Kidney (tissue), 14 donors: ENCODE data around the gene PRLH. TPM values are rescaled to one million over a fixed set of nuclear protein-coding genes. Genes with fewer than 3 reads are reported as not detected.
A peak's percentile ranks its signal among the peaks of the same experiment; 100 is the strongest.

ENCODE experiments used
- DNase-seq, 5 donors: peaks; one replicate each; pipeline ENCODE4 v3.0.0-alpha.2; 2013 to 2020
- FAIRE-seq: peaks from 2 replicates; lab custom pipeline; 2012; peaks lifted over from hg19 to GRCh38; lab: Jason Lieb, UNC
- H3K27ac ChIP-seq, 2 donors: one replicate each; pipeline ENCODE4 v1.7.0; 2013; ENCODE audit warnings: low read depth in 2 of 2, low read length in 2 of 2, inconsistent platforms in 1 of 2
- H3K27me3 ChIP-seq: one replicate; pipeline ENCODE4 v1.7.1; 2013; ENCODE audit warnings: low read length, inconsistent platforms; ENCODE audit not compliant: control insufficient read depth, insufficient read depth
- H3K36me3 ChIP-seq, 3 donors: one replicate each; pipeline versions ENCODE4 v1.7.0 to v1.7.1; 2013; ENCODE audit warnings: low read length in 3 of 3, control low read depth in 1 of 3, inconsistent platforms in 1 of 3; ENCODE audit not compliant: insufficient read depth in 3 of 3, control insufficient read depth in 2 of 3
- H3K4me1 ChIP-seq, 3 donors: one replicate each; pipeline versions ENCODE4 v1.7.0 to v1.7.1; 2013; ENCODE audit warnings: low read length in 3 of 3, inconsistent platforms in 1 of 3, low read depth in 1 of 3; ENCODE audit not compliant: control insufficient read depth in 2 of 3, insufficient read depth in 2 of 3
- H3K4me3 ChIP-seq, 3 donors: one replicate each; pipeline versions ENCODE4 v1.7.0 to v1.8.1; 2013; ENCODE audit warnings: low read length in 3 of 3, control low read depth in 1 of 3, inconsistent platforms in 1 of 3
- H3K9ac ChIP-seq, 3 donors: one replicate each; pipeline versions ENCODE4 v1.7.0 to v1.7.1; 2013; ENCODE audit warnings: low read length in 3 of 3, control low read depth in 1 of 3, inconsistent platforms in 1 of 3
- H3K9me3 ChIP-seq, 3 donors: one replicate each; pipeline versions ENCODE4 v1.7.0 to v1.7.1; 2013; ENCODE audit warnings: low read length in 3 of 3, control low read depth in 1 of 3, inconsistent platforms in 1 of 3; ENCODE audit not compliant: control insufficient read depth in 2 of 3, insufficient read depth in 1 of 3
- intact Hi-C: fragments of 100-400 bp; cut with DNase I; formaldehyde crosslinking; loops from one replicate; pipeline ENCODE4 v1.11.1; 2022
- polyA plus RNA-seq: library from polyadenylated mRNA; stranded (reverse); fragments of 350-450 nt; fragmentation: Illumina TruSeq; extraction: RNeasy Lipid Tissue Mini Kit (QIAGEN cat#74804); gene quantifications from one replicate; pipeline ENCODE4 v1.2.3, GENCODE V29; 2014; ENCODE audit warnings: low read depth, low replicate concordance; ENCODE audit not compliant: insufficient read depth
- total RNA-seq: library from RNA; stranded (reverse); fragmentation: NEBNext Ultra II Directional; extraction: Animal tissue kit (Norgen Biotek cat#: 25700); gene quantifications from one replicate; pipeline ENCODE4 v1.2.1, GENCODE V29; 2021
- TF ChIP-seq, protein P1 (sequence below): IDR thresholded peaks from 3 replicates; pipeline ENCODE4 v1.5.1; 2012; ENCODE audit warnings: mild to moderate bottlenecking, moderate library complexity, borderline replicate concordance; ENCODE audit not compliant: insufficient read depth; ENCODE audit errors: extremely low read depth
- donor health status: control.
- donor health status: control.
- donor health status: control.
- donor health status: control.
- donor health status: control.
- donor health status: DM: yes; HTN: yes; CAD: no.
- donor health status: Normal renal cell carcinoma (clear cell type).

Gene PRLH
- total and polyA plus RNA-seq, 2 donors from 2014 or later = not detected

DNA sequence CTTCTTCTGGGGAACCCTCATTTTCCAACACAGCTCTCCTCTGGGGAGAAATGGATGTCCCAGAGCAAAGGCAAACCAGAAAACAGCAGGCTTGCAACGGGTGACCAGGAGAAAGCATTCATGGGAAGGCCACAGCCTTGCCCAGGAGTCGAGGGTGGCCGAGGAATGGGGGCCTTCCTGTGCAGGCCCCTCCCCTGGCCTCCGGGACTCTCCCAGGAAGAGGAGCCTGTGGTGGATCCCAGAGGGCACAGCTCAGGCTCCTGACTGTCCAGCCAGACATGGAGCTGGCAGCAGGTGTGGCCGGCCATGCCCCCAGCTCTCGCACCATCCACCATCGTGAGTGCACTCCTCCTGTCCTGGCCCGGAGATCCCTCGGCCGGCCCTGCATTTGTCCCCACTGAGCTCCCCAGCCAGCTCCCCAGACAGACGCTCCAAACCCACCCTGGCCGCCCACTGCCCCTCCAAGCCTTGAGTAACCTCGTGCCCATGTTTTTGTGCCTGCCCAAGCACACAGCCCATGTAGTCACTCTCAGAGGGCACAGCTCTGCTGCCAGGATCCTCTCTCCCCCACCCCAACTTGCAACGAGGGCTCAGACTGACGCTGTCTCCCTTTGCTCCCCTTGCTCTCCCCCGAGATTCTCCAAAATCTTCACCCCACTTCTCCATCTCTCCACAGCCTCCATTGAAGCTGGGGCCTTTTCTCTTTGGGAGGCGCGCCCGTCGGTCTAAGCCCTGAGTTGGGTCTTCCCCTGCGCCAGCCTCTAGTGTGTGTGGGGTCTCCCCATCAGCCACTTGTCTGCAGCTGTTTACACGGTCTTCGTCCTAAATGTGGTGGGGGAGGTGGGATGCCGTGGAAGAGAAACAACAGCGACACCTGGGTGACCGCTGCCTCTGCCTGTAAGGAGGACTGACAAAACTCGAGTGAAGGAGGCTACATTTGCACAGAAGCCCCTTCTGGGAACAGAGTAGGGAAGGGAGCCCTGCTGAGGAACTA, 9.8 kb downstream of the PRLH start:
- H3K36me3 ChIP-seq = peaks cover 0 to 19% (median 10%) of the 10 kb centered on the region in 3 donors
- TF ChIP-seq, protein P1, sequence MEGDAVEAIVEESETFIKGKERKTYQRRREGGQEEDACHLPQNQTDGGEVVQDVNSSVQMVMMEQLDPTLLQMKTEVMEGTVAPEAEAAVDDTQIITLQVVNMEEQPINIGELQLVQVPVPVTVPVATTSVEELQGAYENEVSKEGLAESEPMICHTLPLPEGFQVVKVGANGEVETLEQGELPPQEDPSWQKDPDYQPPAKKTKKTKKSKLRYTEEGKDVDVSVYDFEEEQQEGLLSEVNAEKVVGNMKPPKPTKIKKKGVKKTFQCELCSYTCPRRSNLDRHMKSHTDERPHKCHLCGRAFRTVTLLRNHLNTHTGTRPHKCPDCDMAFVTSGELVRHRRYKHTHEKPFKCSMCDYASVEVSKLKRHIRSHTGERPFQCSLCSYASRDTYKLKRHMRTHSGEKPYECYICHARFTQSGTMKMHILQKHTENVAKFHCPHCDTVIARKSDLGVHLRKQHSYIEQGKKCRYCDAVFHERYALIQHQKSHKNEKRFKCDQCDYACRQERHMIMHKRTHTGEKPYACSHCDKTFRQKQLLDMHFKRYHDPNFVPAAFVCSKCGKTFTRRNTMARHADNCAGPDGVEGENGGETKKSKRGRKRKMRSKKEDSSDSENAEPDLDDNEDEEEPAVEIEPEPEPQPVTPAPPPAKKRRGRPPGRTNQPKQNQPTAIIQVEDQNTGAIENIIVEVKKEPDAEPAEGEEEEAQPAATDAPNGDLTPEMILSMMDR = no peak
- no peak overlapping the region for H3K4me3 ChIP-seq
- intact Hi-C loops = no loop called here
- no peaks in the 10 kb centered on the region for H3K9me3 ChIP-seq
- H3K9ac ChIP-seq = no peak overlapping the region
- no peak overlapping the region for H3K27ac ChIP-seq
- H3K27me3 ChIP-seq = no peaks in the 10 kb centered on the region
- H3K4me1 ChIP-seq = peaks cover 0 to 11% (median 3%) of the 10 kb centered on the region in 3 donors
- FAIRE-seq = no peak
- DNase-seq = peak in 1 of 5 donors; percentile 66

DNA sequence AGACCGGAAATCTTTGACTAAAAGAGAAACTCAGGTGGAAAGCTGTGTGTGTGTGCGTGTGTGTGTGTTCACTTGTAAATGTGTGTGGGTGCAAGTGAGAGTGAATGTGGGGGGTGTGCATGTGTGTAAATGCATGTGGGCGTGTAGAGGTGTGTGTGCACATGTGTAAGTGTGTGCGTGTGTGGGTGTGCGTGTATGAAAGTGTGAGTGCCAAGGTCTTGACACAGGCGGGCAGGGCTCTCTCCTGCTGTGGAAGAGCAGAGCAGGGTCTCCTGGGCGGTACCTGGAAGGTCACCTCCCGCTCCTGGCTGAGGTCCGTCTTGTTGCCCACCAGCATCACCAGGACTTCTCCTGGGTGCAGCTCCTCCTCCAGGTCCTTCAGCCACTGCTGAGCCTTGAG, 10.6 kb downstream of the PRLH start:
- intact Hi-C loops = no loop called here
- FAIRE-seq (no peak), DNase-seq (no peak)
- Histone ChIP-seq H3K4me3 (no peak overlapping the region), H3K27ac (no peak overlapping the region), H3K9ac (no peak overlapping the region), H3K9me3 (no peaks in the 10 kb centered on the region), H3K36me3 (peaks cover 0 to 19% (median 10%) of the 10 kb centered on the region in 3 donors), H3K4me1 (peaks cover 0 to 11% (median 3%) of the 10 kb centered on the region in 3 donors), H3K27me3 (no peaks in the 10 kb centered on the region)
- TF ChIP-seq, protein P1 = no peak

DNA sequence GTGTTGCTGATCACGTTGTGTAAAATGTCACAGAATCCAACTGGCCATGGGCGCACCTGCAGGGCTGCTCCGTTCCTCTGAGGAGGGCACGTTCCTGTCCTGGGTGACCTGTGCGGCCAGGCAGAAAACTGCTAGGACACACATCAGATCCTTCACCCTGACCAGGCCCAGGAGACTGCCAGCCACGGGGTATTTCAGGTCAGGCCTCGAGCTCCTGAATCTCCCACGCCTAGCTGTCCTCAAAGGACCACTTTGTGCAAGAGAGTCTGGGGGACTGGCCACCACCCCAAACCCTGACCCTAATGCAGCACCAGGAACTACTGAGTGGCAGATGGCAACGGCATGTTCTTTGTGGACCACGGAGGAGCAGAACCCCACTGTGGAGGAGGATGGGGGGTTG, 11.1 kb downstream of the PRLH start:
- no peak for FAIRE-seq
- TF ChIP-seq, protein P1 = no peak
- H3K27me3 ChIP-seq = no peaks in the 10 kb centered on the region
- H3K4me3 ChIP-seq = no peak overlapping the region
- H3K27ac ChIP-seq = no peak overlapping the region
- H3K9ac ChIP-seq = no peak overlapping the region
- DNase-seq = no peak
- no peaks in the 10 kb centered on the region for H3K9me3 ChIP-seq
- intact Hi-C loops = no loop called here
- peaks cover 0 to 10% (median 7%) of the 10 kb centered on the region in 3 donors for H3K4me1 ChIP-seq
- H3K36me3 ChIP-seq = peaks cover 0 to 19% (median 10%) of the 10 kb centered on the region in 3 donors
